ENCODE data around the gene KREMEN1.

- TF ChIP-seq CTCF (IDR thresholded peaks at IDR 0.05) (no peak), POLR2A (IDR thresholded peaks at IDR 0.05) (no peak)
These were observed 77.9 kb downstream of the KREMEN1 start for GRCh38 chr22:29150701-29151100.

Measured in upper lobe of left lung (tissue), 4 donors.